ENCODE data around the gene RPS6KA4. TPM values are rescaled to one million over a fixed set of nuclear protein-coding genes. Genes with fewer than 3 reads are reported as not detected.

Gene RPS6KA4
- total RNA-seq, 2 experiments from 2014 or later: 31.1 to 41.9 TPM

- H3K4me3 Mint-ChIP-seq: no peak overlapping the region
- H3K27ac Mint-ChIP-seq: no peak overlapping the region
- peaks cover 16% of the 10 kb centered on the region for H3K36me3 Mint-ChIP-seq
- CTCF ChIA-PET: interaction anchor here (0.9 to 5.1 kb wide), 4 partner anchors 9 to 73 kb away, joined by 3 to 51 read pairs (median 6); no protein-coding TSS in a partner anchor
- ATAC-seq (no peak), DNase-seq (no peak)
- H3K4me1 Mint-ChIP-seq: peaks cover 34% of the 10 kb centered on the region
- H3K9me3 Mint-ChIP-seq (ENCODE audit: low read depth): no peaks in the 10 kb centered on the region
- H3K27me3 Mint-ChIP-seq: no peaks in the 10 kb centered on the region
These were observed 15.0 kb upstream of the RPS6KA4 start for GRCh38 chr11:64343767-64344559.

GRCh38 chr11:64344787-64345186 is 14.2 kb upstream of the RPS6KA4 start:
- CTCF ChIA-PET: interaction anchor here (1.5 to 1.6 kb wide), 3 partner anchors 10 to 30 kb away, joined by 3 to 5 read pairs (median 3); no protein-coding TSS in a partner anchor
- no peak for ATAC-seq

GRCh38 chr11:64347193-64347867 is 11.6 kb upstream of the RPS6KA4 start:
- no peak for ATAC-seq
- DNase-seq: no peak
- no peaks in the 10 kb centered on the region for H3K27me3 Mint-ChIP-seq
- CTCF ChIA-PET: no interaction called here
- no peak overlapping the region for H3K27ac Mint-ChIP-seq
- H3K4me1 Mint-ChIP-seq: peaks cover 11% of the 10 kb centered on the region
- H3K9me3 Mint-ChIP-seq (ENCODE audit: low read depth): no peaks in the 10 kb centered on the region
- no peak overlapping the region for H3K4me3 Mint-ChIP-seq
- peaks cover 13% of the 10 kb centered on the region for H3K36me3 Mint-ChIP-seq

More at GRCh38 chr11:64344787-64345186, 14.2 kb upstream of the RPS6KA4 start:
- H3K36me3 Mint-ChIP-seq: peaks cover 18% of the 10 kb centered on the region
- H3K9me3 Mint-ChIP-seq (ENCODE audit: low read depth): no peaks in the 10 kb centered on the region
- no peak for DNase-seq
- no peak overlapping the region for H3K4me3 Mint-ChIP-seq
- H3K4me1 Mint-ChIP-seq: peaks cover 26% of the 10 kb centered on the region
- H3K27ac Mint-ChIP-seq: no peak overlapping the region
- no peaks in the 10 kb centered on the region for H3K27me3 Mint-ChIP-seq

- no peak for ATAC-seq
- DNase-seq: no peak
- Mint-ChIP-seq H3K27ac (no peak overlapping the region), H3K4me3 (no peak overlapping the region), H3K27me3 (no peaks in the 10 kb centered on the region), H3K9me3 (ENCODE audit: low read depth) (no peaks in the 10 kb centered on the region), H3K36me3 (peaks cover 12% of the 10 kb centered on the region), H3K4me1 (peaks cover 11% of the 10 kb centered on the region)
- CTCF ChIA-PET: interaction anchor here (2.5 kb wide), 1 partner anchor 101 kb away, joined by 6 read pairs; no protein-coding TSS in a partner anchor
These were observed 10.5 kb upstream of the RPS6KA4 start for GRCh38 chr11:64348383-64349024.

GRCh38 chr11:64349025-64349387 is 10.0 kb upstream of the RPS6KA4 start:
- Mint-ChIP-seq H3K27ac (no peak overlapping the region), H3K9me3 (ENCODE audit: low read depth) (no peaks in the 10 kb centered on the region), H3K4me3 (no peak overlapping the region), H3K4me1 (peaks cover 11% of the 10 kb centered on the region), H3K27me3 (no peaks in the 10 kb centered on the region), H3K36me3 (peaks cover 12% of the 10 kb centered on the region)
- DNase-seq: no peak
- CTCF ChIA-PET: interaction anchor here (2.0 to 2.5 kb wide), 2 partner anchors 31 to 100 kb away, joined by 5 to 6 read pairs; partner anchors contain the start of genes PRDX5 and TRMT112
- no peak for ATAC-seq

GRCh38 chr11:64349404-64349803 is 9.6 kb upstream of the RPS6KA4 start:
- Mint-ChIP-seq H3K4me3 (no peak overlapping the region), H3K36me3 (peaks cover 12% of the 10 kb centered on the region), H3K27me3 (no peaks in the 10 kb centered on the region), H3K27ac (no peak overlapping the region), H3K9me3 (ENCODE audit: low read depth) (no peaks in the 10 kb centered on the region), H3K4me1 (peaks cover 11% of the 10 kb centered on the region)
- DNase-seq (no peak), ATAC-seq (no peak)
- CTCF ChIA-PET: interaction anchor here (2.0 to 2.5 kb wide), 2 partner anchors 32 to 100 kb away, joined by 5 to 6 read pairs; partner anchors contain the start of genes PRDX5 and TRMT112

- Mint-ChIP-seq H3K36me3 (peaks cover 7% of the 10 kb centered on the region), H3K9me3 (ENCODE audit: low read depth) (no peaks in the 10 kb centered on the region), H3K27ac (no peak overlapping the region), H3K4me3 (no peak overlapping the region), H3K4me1 (peaks cover 2% of the 10 kb centered on the region), H3K27me3 (no peaks in the 10 kb centered on the region)
- ATAC-seq (no peak), DNase-seq (no peak)
- CTCF ChIA-PET: interaction anchor here (1.4 to 3.1 kb wide), 2 partner anchors 9 kb away, joined by 6 to 14 read pairs; no protein-coding TSS in a partner anchor
These were observed 7.8 kb upstream of the RPS6KA4 start for GRCh38 chr11:64351136-64351631.

- Mint-ChIP-seq H3K27ac (no peak overlapping the region), H3K36me3 (peaks cover 5% of the 10 kb centered on the region), H3K27me3 (no peaks in the 10 kb centered on the region), H3K4me1 (peaks cover 5% of the 10 kb centered on the region), H3K4me3 (no peak overlapping the region), H3K9me3 (ENCODE audit: low read depth) (no peaks in the 10 kb centered on the region)
- ATAC-seq (no peak), DNase-seq (no peak)
- CTCF ChIA-PET: interaction anchor here (0.8 to 3.1 kb wide), 5 partner anchors 9 to 97 kb away, joined by 3 to 14 read pairs (median 4); partner anchors contain the start of genes PRDX5 and TRMT112
These were observed 6.6 kb upstream of the RPS6KA4 start for GRCh38 chr11:64352099-64352994.

- ATAC-seq (no peak), DNase-seq (no peak)
- H3K27me3 Mint-ChIP-seq: no peaks in the 10 kb centered on the region
- no peak overlapping the region for H3K4me3 Mint-ChIP-seq
- H3K4me1 Mint-ChIP-seq: peaks cover 13% of the 10 kb centered on the region
- H3K36me3 Mint-ChIP-seq: peaks cover 5% of the 10 kb centered on the region
- CTCF ChIA-PET: interaction anchor here (0.6 to 4.3 kb wide), 6 partner anchors 10 to 127 kb away, joined by 3 to 18 read pairs (median 4); partner anchors contain the start of genes PRDX5 and TRMT112
- H3K9me3 Mint-ChIP-seq (ENCODE audit: low read depth): no peaks in the 10 kb centered on the region
- no peak overlapping the region for H3K27ac Mint-ChIP-seq
These were observed 5.8 kb upstream of the RPS6KA4 start for GRCh38 chr11:64352995-64353714.

- peaks cover 5% of the 10 kb centered on the region for H3K36me3 Mint-ChIP-seq
- H3K27me3 Mint-ChIP-seq: no peaks in the 10 kb centered on the region
- DNase-seq (no peak), ATAC-seq (no peak)
- no peaks in the 10 kb centered on the region for H3K9me3 Mint-ChIP-seq (ENCODE audit: low read depth)
- H3K4me1 Mint-ChIP-seq: peaks cover 18% of the 10 kb centered on the region
- no peak overlapping the region for H3K27ac Mint-ChIP-seq
- CTCF ChIA-PET: interaction anchor here (1.5 to 4.3 kb wide), 4 partner anchors 10 to 96 kb away, joined by 3 to 18 read pairs (median 9); no protein-coding TSS in a partner anchor
- no peak overlapping the region for H3K4me3 Mint-ChIP-seq
These were observed 5.1 kb upstream of the RPS6KA4 start for GRCh38 chr11:64353715-64354506.

Measured in activated CD8-positive, alpha-beta memory T cell treated with anti-CD3 and anti-CD28 coated beads, Interleukin-2, amount 10 ng/mL, durations not matched to agents 7 days and 5 days (primary cell).